WTC11 (cell line): ENCODE results near the gene CAMK2B. TPM values are rescaled to one million over a fixed set of nuclear protein-coding genes. Genes with fewer than 3 reads are reported as not detected.

Experiments
- ATAC-seq: fragments of 200-7000 bp; cut with Tn5 transposase; 2 replicates; pipeline ENCODE4 v1.10.0; 2021; ENCODE audit warnings: mild to moderate bottlenecking, moderate library complexity
- CTCF ChIA-PET: fragments of 300-600 bp; sonication (Branson Sonifier 250); formaldehyde crosslinking; loops from one replicate; lab custom pipeline; 2021; ENCODE audit warnings: antibody characterized with exemption; lab: Charles Lee
- POLR2A ChIA-PET: fragments of 350-600 bp; sonication (Branson Sonifier 250); formaldehyde crosslinking; loops from one replicate; lab custom pipeline; 2021; ENCODE audit warnings: antibody characterized with exemption; lab: Charles Lee
- DNase-seq: peaks from one replicate; pipeline ENCODE4 v3.0.0; 2021; ENCODE audit warnings: low spot score
- H3K27ac Mint-ChIP-seq: 2 replicates; pipeline ENCODE4 v1.8.0; 2021; ENCODE audit warnings: mixed read lengths
- H3K27me3 Mint-ChIP-seq: 2 replicates; pipeline ENCODE4 v1.8.0; 2021; ENCODE audit warnings: low read depth, mild to moderate bottlenecking, moderate library complexity, mixed read lengths
- H3K36me3 Mint-ChIP-seq: 2 replicates; pipeline ENCODE4 v1.8.0; 2021; ENCODE audit warnings: mixed read lengths
- H3K4me1 Mint-ChIP-seq: 2 replicates; pipeline ENCODE4 v1.8.0; 2022; ENCODE audit warnings: mixed read lengths
- H3K4me3 Mint-ChIP-seq: 2 replicates; pipeline ENCODE4 v1.8.0; 2021; ENCODE audit warnings: mild to moderate bottlenecking, moderate library complexity, mixed read lengths
- H3K9me3 Mint-ChIP-seq: 2 replicates; pipeline ENCODE4 v1.8.0; 2021; ENCODE audit warnings: mixed read lengths
- CBFB ChIP-seq: sonication (generic); formaldehyde crosslinking; IDR thresholded peaks from 2 replicates; pipeline ENCODE4 v1.8.1; 2022; ENCODE audit warnings: mild to moderate bottlenecking, low read depth, missing genetic modification reagents
- ELF4 ChIP-seq: sonication (generic); formaldehyde crosslinking; IDR thresholded peaks from 2 replicates; pipeline ENCODE4 v1.8.1; 2022; ENCODE audit warnings: low read depth, mild to moderate bottlenecking, moderate library complexity, missing genetic modification reagents
- EMX1 ChIP-seq: fragments of 250-450 bp; sonication (Bioruptor Pico); IDR thresholded peaks from 2 replicates; pipeline ENCODE4 v1.8.0; 2021; ENCODE audit warnings: mild to moderate bottlenecking
- ETV6 ChIP-seq: sonication (generic); formaldehyde crosslinking; IDR thresholded peaks from 2 replicates; pipeline ENCODE4 v1.8.1; 2022; ENCODE audit warnings: mild to moderate bottlenecking, missing genetic modification reagents
- FOXK1 ChIP-seq: sonication (generic); formaldehyde crosslinking; IDR thresholded peaks from 2 replicates; pipeline ENCODE4 v1.8.0; 2022; ENCODE audit warnings: mild to moderate bottlenecking, moderate library complexity, missing genetic modification reagents
- GTF2I ChIP-seq: fragments of 250-450 bp; sonication (Bioruptor Pico); conservative IDR thresholded peaks from 2 replicates; pipeline ENCODE4 v1.4.0; 2021; ENCODE audit warnings: mild to moderate bottlenecking
- IRF2 ChIP-seq: sonication (generic); formaldehyde crosslinking; IDR thresholded peaks from 2 replicates; pipeline ENCODE4 v1.8.0; 2022; ENCODE audit warnings: low read depth, missing genetic modification reagents, borderline replicate concordance
- MXD4 ChIP-seq: fragments of 250-450 bp; sonication (Bioruptor Pico); IDR thresholded peaks from 2 replicates; pipeline ENCODE4 v1.8.0; 2021; ENCODE audit warnings: mild to moderate bottlenecking, moderate library complexity, borderline replicate concordance
- MYBL2 ChIP-seq: sonication (generic); formaldehyde crosslinking; IDR thresholded peaks from 2 replicates; pipeline ENCODE4 v1.8.1; 2023; ENCODE audit warnings: mild to moderate bottlenecking, moderate library complexity, missing genetic modification reagents
- NFE2L1 ChIP-seq: sonication (generic); formaldehyde crosslinking; IDR thresholded peaks from 2 replicates; pipeline ENCODE4 v1.8.1; 2023; ENCODE audit warnings: missing genetic modification reagents
- NR1H2 ChIP-seq: sonication (generic); formaldehyde crosslinking; IDR thresholded peaks from 2 replicates; pipeline ENCODE4 v1.9.0; 2021; ENCODE audit warnings: mild to moderate bottlenecking, moderate library complexity, missing genetic modification reagents
- OVOL2 ChIP-seq: fragments of 250-450 bp; sonication (Bioruptor Pico); IDR thresholded peaks from 2 replicates; pipeline ENCODE4 v1.9.0; 2021; ENCODE audit warnings: mild to moderate bottlenecking, borderline replicate concordance
- SMAD4 ChIP-seq: sonication (generic); formaldehyde crosslinking; IDR thresholded peaks from 2 replicates; pipeline ENCODE4 v1.8.0; 2022; ENCODE audit warnings: mild to moderate bottlenecking, missing genetic modification reagents
- SOX15 ChIP-seq: fragments of 250-450 bp; sonication (Bioruptor Pico); IDR thresholded peaks from 2 replicates; pipeline ENCODE4 v1.9.0; 2021; ENCODE audit warnings: mild to moderate bottlenecking
- TCF7 ChIP-seq: sonication (generic); formaldehyde crosslinking; IDR thresholded peaks from 2 replicates; pipeline ENCODE4 v1.8.0; 2022; ENCODE audit warnings: mild to moderate bottlenecking, low read depth, missing genetic modification reagents, moderate library complexity
- TP53 ChIP-seq: sonication (generic); formaldehyde crosslinking; IDR thresholded peaks from 2 replicates; pipeline ENCODE4 v1.8.1; 2023; ENCODE audit warnings: mild to moderate bottlenecking, missing genetic modification reagents
- ZNF138 ChIP-seq: sonication (generic); formaldehyde crosslinking; conservative IDR thresholded peaks from 2 replicates; pipeline ENCODE4 v1.8.1; 2022; ENCODE audit warnings: mild to moderate bottlenecking, moderate library complexity, missing genetic modification reagents
- ZNF232 ChIP-seq: sonication (generic); formaldehyde crosslinking; IDR thresholded peaks from 2 replicates; pipeline ENCODE4 v1.8.0; 2022; ENCODE audit warnings: mild to moderate bottlenecking, missing genetic modification reagents
- ZNF263 ChIP-seq: sonication (generic); formaldehyde crosslinking; IDR thresholded peaks from 2 replicates; pipeline ENCODE4 v1.8.1; 2022; ENCODE audit warnings: low read depth, mild to moderate bottlenecking, moderate library complexity, missing genetic modification reagents
- ZNF671 ChIP-seq: fragments of 250-450 bp; sonication (Bioruptor Pico); IDR thresholded peaks from 2 replicates; pipeline ENCODE4 v1.8.0; 2021; ENCODE audit warnings: mild to moderate bottlenecking
- total RNA-seq: library from RNA; stranded (reverse); gene quantifications from 3 replicates; pipeline ENCODE4 v1.2.3, GENCODE V29; 2021
- TF ChIP-seq, protein P1 (sequence below): sonication (generic); formaldehyde crosslinking; IDR thresholded peaks from 2 replicates; pipeline ENCODE4 v1.8.0; 2022; ENCODE audit warnings: mild to moderate bottlenecking, missing genetic modification reagents
- TF ChIP-seq, protein P2 (sequence below): sonication (generic); formaldehyde crosslinking; IDR thresholded peaks from 2 replicates; pipeline ENCODE4 v1.8.1; 2023; ENCODE audit warnings: mild to moderate bottlenecking, missing genetic modification reagents, moderate library complexity
- TF ChIP-seq, protein P3 (sequence below): sonication (generic); formaldehyde crosslinking; IDR thresholded peaks from 2 replicates; pipeline ENCODE4 v1.8.0; 2022; ENCODE audit warnings: missing genetic modification reagents
- TF ChIP-seq, protein P4 (sequence below): sonication (generic); formaldehyde crosslinking; conservative IDR thresholded peaks from 2 replicates; pipeline ENCODE4 v1.8.1; 2022; ENCODE audit warnings: mild to moderate bottlenecking, missing genetic modification reagents
- TF ChIP-seq, protein P5 (sequence below): sonication (generic); formaldehyde crosslinking; conservative IDR thresholded peaks from 2 replicates; pipeline ENCODE4 v1.8.1; 2023; ENCODE audit warnings: mild to moderate bottlenecking, low read depth, missing genetic modification reagents, moderate library complexity
- TF ChIP-seq, protein P6 (sequence below): sonication (generic); formaldehyde crosslinking; IDR thresholded peaks from 2 replicates; pipeline ENCODE4 v1.8.1; 2023; ENCODE audit warnings: mild to moderate bottlenecking, missing genetic modification reagents, moderate library complexity

Gene CAMK2B
- total RNA-seq, 1 experiment from 2014 or later: 0.44 TPM

DNA sequence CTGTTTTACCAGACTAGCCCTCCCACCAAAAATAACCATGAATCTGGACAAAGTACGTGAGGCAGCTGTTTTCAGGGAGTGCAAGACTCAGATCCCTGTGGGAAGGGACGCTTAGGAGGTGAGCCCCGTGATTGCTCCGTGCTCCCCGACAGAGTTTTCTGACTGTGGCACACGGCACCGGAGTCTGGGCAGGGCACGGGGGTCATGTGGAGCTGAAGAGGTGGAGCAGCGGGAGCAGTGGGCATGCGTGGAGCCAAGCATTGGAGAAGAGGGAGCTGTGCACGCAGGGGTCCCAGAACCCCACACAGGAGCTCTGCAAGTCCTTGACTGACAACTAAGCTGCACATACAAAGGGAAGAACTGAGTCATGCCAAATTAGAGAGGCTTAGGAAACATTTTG, 11.1 kb upstream of the CAMK2B start:
- CTCF ChIA-PET: interaction anchor here (6.0 kb wide), 1 partner anchor 12 kb away, joined by 38 read pairs; no protein-coding TSS in a partner anchor
- Mint-ChIP-seq H3K27ac (no peak overlapping the region), H3K27me3 (no peaks in the 10 kb centered on the region; the same call in 1 of the 2 replicates), H3K36me3 (no peaks in the 10 kb centered on the region), H3K4me3 (no peak overlapping the region), H3K4me1 (peaks cover 15% of the 10 kb centered on the region)
- no peak for ATAC-seq
- DNase-seq: no peak
- POLR2A ChIA-PET: no interaction called here
- TF ChIP-seq ZNF263: no peak
- TF ChIP-seq ETV6 (CRISPR knock-in tag): no peak
- TF ChIP-seq MXD4 (CRISPR knock-in tag): no peak
- TF ChIP-seq GTF2I (CRISPR knock-in tag): no peak
- TF ChIP-seq OVOL2 (CRISPR knock-in tag): no peak
- no peak for TF ChIP-seq SOX15 (CRISPR knock-in tag)
- no peak for TF ChIP-seq TCF7 (CRISPR knock-in tag)
- TF ChIP-seq MYBL2: no peak
- no peak for TF ChIP-seq ZNF138 (CRISPR knock-in tag)
- TF ChIP-seq, protein P1, sequence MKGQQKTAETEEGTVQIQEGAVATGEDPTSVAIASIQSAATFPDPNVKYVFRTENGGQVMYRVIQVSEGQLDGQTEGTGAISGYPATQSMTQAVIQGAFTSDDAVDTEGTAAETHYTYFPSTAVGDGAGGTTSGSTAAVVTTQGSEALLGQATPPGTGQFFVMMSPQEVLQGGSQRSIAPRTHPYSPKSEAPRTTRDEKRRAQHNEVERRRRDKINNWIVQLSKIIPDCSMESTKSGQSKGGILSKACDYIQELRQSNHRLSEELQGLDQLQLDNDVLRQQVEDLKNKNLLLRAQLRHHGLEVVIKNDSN (CRISPR knock-in tag): no peak
- TF ChIP-seq, protein P2, sequence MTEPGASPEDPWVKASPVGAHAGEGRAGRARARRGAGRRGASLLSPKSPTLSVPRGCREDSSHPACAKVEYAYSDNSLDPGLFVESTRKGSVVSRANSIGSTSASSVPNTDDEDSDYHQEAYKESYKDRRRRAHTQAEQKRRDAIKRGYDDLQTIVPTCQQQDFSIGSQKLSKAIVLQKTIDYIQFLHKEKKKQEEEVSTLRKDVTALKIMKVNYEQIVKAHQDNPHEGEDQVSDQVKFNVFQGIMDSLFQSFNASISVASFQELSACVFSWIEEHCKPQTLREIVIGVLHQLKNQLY: no peak
- TF ChIP-seq NFE2L1 (CRISPR knock-in tag): no peak
- TF ChIP-seq NR1H2 (CRISPR knock-in tag): no peak
- no peak for TF ChIP-seq IRF2 (CRISPR knock-in tag)
- no peak for TF ChIP-seq SMAD4 (CRISPR knock-in tag)
- TF ChIP-seq, protein P3, sequence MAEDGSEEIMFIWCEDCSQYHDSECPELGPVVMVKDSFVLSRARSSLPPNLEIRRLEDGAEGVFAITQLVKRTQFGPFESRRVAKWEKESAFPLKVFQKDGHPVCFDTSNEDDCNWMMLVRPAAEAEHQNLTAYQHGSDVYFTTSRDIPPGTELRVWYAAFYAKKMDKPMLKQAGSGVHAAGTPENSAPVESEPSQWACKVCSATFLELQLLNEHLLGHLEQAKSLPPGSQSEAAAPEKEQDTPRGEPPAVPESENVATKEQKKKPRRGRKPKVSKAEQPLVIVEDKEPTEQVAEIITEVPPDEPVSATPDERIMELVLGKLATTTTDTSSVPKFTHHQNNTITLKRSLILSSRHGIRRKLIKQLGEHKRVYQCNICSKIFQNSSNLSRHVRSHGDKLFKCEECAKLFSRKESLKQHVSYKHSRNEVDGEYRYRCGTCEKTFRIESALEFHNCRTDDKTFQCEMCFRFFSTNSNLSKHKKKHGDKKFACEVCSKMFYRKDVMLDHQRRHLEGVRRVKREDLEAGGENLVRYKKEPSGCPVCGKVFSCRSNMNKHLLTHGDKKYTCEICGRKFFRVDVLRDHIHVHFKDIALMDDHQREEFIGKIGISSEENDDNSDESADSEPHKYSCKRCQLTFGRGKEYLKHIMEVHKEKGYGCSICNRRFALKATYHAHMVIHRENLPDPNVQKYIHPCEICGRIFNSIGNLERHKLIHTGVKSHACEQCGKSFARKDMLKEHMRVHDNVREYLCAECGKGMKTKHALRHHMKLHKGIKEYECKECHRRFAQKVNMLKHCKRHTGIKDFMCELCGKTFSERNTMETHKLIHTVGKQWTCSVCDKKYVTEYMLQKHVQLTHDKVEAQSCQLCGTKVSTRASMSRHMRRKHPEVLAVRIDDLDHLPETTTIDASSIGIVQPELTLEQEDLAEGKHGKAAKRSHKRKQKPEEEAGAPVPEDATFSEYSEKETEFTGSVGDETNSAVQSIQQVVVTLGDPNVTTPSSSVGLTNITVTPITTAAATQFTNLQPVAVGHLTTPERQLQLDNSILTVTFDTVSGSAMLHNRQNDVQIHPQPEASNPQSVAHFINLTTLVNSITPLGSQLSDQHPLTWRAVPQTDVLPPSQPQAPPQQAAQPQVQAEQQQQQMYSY (CRISPR knock-in tag): no peak
- no peak for TF ChIP-seq ELF4 (CRISPR knock-in tag)
- TF ChIP-seq, protein P4, sequence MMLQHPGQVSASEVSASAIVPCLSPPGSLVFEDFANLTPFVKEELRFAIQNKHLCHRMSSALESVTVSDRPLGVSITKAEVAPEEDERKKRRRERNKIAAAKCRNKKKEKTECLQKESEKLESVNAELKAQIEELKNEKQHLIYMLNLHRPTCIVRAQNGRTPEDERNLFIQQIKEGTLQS: no peak
- TF ChIP-seq, protein P5, sequence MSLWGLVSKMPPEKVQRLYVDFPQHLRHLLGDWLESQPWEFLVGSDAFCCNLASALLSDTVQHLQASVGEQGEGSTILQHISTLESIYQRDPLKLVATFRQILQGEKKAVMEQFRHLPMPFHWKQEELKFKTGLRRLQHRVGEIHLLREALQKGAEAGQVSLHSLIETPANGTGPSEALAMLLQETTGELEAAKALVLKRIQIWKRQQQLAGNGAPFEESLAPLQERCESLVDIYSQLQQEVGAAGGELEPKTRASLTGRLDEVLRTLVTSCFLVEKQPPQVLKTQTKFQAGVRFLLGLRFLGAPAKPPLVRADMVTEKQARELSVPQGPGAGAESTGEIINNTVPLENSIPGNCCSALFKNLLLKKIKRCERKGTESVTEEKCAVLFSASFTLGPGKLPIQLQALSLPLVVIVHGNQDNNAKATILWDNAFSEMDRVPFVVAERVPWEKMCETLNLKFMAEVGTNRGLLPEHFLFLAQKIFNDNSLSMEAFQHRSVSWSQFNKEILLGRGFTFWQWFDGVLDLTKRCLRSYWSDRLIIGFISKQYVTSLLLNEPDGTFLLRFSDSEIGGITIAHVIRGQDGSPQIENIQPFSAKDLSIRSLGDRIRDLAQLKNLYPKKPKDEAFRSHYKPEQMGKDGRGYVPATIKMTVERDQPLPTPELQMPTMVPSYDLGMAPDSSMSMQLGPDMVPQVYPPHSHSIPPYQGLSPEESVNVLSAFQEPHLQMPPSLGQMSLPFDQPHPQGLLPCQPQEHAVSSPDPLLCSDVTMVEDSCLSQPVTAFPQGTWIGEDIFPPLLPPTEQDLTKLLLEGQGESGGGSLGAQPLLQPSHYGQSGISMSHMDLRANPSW: no peak
- TF ChIP-seq, all 79 proteins: peak for 0
- no peaks in the 10 kb centered on the region for H3K9me3 Mint-ChIP-seq

DNA sequence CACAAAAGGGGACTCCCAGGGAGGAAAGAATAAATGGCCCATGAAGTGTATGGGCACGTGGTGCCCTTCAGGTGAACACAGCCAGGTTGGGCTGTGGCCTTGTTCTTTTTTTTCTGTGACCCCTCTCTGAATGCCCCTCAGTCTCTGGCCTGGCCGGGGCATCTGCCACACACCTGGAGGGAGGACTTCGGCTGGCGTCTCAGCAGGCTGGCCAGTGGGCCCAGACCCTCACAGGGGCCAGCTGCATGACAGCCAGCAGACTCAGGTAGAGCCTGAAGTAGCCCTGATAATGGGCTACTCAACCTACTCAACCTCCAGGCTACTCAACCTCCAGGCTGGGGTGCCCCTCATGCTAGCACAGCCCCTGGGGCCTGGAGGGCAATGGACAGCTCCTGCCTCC, 9.8 kb upstream of the CAMK2B start:
- Mint-ChIP-seq H3K27me3 (peaks cover 2% of the 10 kb centered on the region; the same call in 1 of the 2 replicates), H3K4me1 (peaks cover 15% of the 10 kb centered on the region), H3K36me3 (no peaks in the 10 kb centered on the region), H3K9me3 (no peaks in the 10 kb centered on the region), H3K4me3 (no peak overlapping the region), H3K27ac (no peak overlapping the region)
- CTCF ChIA-PET: interaction anchor here (6.0 kb wide), 1 partner anchor 14 kb away, joined by 38 read pairs; no protein-coding TSS in a partner anchor
- ATAC-seq (no peak), DNase-seq (no peak)
- POLR2A ChIA-PET: no interaction called here
- no peak for TF ChIP-seq MYBL2
- TF ChIP-seq, protein P6, sequence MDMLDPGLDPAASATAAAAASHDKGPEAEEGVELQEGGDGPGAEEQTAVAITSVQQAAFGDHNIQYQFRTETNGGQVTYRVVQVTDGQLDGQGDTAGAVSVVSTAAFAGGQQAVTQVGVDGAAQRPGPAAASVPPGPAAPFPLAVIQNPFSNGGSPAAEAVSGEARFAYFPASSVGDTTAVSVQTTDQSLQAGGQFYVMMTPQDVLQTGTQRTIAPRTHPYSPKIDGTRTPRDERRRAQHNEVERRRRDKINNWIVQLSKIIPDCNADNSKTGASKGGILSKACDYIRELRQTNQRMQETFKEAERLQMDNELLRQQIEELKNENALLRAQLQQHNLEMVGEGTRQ (CRISPR knock-in tag): no peak
- no peak for TF ChIP-seq SOX15 (CRISPR knock-in tag)
- TF ChIP-seq ZNF232 (CRISPR knock-in tag): no peak
- TF ChIP-seq CBFB: no peak
- no peak for TF ChIP-seq NFE2L1 (CRISPR knock-in tag)
- TF ChIP-seq FOXK1 (CRISPR knock-in tag): no peak
- no peak for TF ChIP-seq ZNF671 (CRISPR knock-in tag)
- TF ChIP-seq MXD4 (CRISPR knock-in tag): no peak
- no peak for TF ChIP-seq EMX1
- TF ChIP-seq, protein P5: no peak
- TF ChIP-seq TP53: no peak
